IPS-18c (cell line): Measurements from ENCODE around the gene RIT2.
"Not testable (repeated sequence)": the region's sequence is repeated elsewhere in the genome, so short reads cannot be mapped to it uniquely, and the experiment has no call there.

ENCODE experiments used
- H3K4me3 ChIP-seq: 2 replicates; pipeline ENCODE4 v1.7.0; 2013; ENCODE audit warnings: low read depth, mild to moderate bottlenecking, low read length, moderate library complexity; ENCODE audit not compliant: insufficient read depth
- H3K9me3 ChIP-seq: one replicate; pipeline ENCODE4 v1.6.1; 2013; ENCODE audit warnings: mild to moderate bottlenecking, low read length, moderate library complexity; ENCODE audit not compliant: control insufficient read depth, insufficient read depth

The RIT2 gene

DNA sequence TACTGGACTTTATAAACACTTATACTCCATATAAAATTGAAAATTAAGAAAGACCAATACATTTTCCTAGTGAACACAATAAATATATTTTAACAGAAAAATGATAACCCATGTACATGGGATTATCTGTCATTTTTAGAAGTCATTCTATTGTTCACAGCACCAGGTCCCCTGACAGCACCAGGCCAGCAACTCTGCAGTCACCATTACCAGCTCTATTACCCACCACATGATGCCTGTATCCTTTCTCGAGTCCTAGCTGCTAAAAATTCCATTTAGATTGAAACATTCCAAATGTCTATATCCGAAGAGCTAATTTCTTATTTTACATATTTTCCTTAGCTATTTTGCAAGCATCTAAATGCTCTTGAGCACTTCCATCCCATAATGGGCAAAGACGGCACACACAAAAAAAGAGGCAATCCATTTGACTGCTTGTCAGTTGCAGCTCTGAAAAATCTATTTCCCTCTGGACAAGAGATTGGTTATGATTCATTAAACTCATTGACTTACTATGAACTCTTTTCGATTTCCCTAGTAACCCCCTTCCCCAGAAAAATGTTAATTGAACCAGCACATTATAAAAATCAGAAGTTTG, 336.9 kb downstream of the RIT2 start:
- Histone ChIP-seq H3K4me3 (no peak overlapping the region), H3K9me3 (no peaks in the 10 kb centered on the region)

- H3K4me3 ChIP-seq, result no peak overlapping the region
- no peaks in the 10 kb centered on the region for H3K9me3 ChIP-seq
Measured at GRCh38 chr18:42778024-42778423, 337.5 kb downstream of the RIT2 start.

DNA sequence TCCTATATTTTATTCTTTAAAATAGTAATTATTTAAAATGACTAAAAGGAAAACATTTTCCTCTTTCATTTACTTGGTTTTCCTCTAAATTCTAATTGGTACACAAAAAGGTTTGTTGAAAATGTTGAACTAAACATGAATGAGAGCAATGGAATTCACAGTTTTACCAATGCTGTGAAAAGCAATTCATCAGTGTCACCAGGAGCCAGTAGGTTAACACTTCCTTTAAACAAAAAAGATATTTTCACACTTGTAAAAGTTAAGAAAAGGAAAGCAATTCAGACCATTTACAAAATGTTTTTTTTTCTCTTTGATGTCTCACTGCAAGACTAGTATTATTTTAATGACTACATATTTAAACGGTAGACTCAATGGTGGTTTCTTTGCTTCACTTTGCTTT, 341.6 kb downstream of the RIT2 start:
- Histone ChIP-seq H3K4me3 (no peak overlapping the region), H3K9me3 (no peaks in the 10 kb centered on the region)

GRCh38 chr18:42771936-42772335, 343.5 kb downstream of the RIT2 start:
- peaks cover 3% of the 10 kb centered on the region for H3K9me3 ChIP-seq
- H3K4me3 ChIP-seq, result no peak overlapping the region

DNA sequence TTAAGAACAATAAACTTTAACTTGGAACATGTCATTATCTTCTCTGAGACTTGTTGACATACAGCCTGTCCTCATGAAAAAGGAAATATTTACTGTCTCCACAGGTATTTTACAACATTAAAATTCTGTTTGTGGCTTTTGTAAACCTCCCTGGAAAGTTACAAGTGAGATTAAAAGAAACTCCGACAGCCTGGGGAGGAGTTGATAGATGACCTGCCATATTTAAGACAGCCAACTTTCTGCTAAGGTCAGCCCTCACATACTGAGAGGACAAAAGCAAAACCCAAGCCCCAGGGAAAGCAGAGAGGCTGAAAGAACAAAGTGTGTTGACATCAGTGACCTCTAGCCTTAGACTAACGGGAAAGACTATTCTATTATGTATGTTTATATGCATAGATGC, 350.2 kb downstream of the RIT2 start:
- Histone ChIP-seq H3K9me3 (peaks cover 8% of the 10 kb centered on the region), H3K4me3 (no peak overlapping the region)

GRCh38 chr18:42760290-42760689, 355.2 kb downstream of the RIT2 start:
- Histone ChIP-seq H3K4me3 (no peak overlapping the region), H3K9me3 (no peaks in the 10 kb centered on the region)

DNA sequence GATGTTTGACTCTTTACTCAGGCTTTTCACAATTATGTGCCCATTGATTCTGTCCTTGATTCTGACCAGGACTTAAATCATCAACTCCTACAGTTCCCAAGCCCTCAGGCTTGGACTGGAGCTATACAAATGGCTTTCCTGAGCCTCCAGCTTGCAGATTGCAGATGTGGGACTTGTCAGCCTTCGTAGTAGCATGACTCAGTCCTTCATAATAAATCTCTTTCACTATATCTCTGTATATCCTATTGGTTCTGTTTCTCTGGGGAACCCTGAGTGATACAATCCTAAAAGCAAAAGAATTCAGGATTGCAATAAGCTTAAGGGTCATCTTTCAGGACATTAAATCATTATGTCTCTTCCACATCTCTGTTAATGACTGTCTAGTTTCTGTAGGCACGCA, 356.6 kb downstream of the RIT2 start:
- H3K9me3 ChIP-seq, result no peaks in the 10 kb centered on the region
- H3K4me3 ChIP-seq, result no peak overlapping the region

GRCh38 chr18:42756214-42756613, 359.3 kb downstream of the RIT2 start:
- Histone ChIP-seq H3K4me3 (no peak overlapping the region), H3K9me3 (no peaks in the 10 kb centered on the region)

- Histone ChIP-seq H3K4me3 (no peak overlapping the region), H3K9me3 (no peaks in the 10 kb centered on the region)
Measured at GRCh38 chr18:42752916-42753315, 362.6 kb downstream of the RIT2 start.

DNA sequence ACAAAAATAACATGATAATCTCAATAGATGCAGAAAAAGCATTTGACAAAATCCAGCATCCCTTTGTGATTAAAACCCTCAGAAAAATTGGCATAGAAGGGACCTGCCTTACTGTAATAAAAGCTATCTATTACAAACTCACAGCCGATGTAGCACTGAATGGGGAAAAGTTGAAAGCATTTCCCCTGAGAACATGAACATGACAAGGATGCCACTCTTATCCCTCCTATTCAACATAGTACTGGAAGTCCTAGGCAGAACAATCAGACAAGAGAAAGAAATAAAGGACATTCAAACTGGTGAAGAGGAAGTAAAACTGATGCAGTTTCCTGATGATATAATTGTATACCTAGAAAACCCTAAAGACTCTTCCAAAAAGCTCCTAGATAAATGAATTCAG, 368.7 kb downstream of the RIT2 start:
- Histone ChIP-seq H3K4me3 (no peak overlapping the region), H3K9me3 (no peaks in the 10 kb centered on the region)

- Histone ChIP-seq H3K4me3 (no peak overlapping the region), H3K9me3 (no peaks in the 10 kb centered on the region)
Measured at GRCh38 chr18:42745931-42746330, 369.6 kb downstream of the RIT2 start.

GRCh38 chr18:42745171-42745570, 370.3 kb downstream of the RIT2 start:
- Histone ChIP-seq H3K9me3 (no peaks in the 10 kb centered on the region), H3K4me3 (no peak overlapping the region)

DNA sequence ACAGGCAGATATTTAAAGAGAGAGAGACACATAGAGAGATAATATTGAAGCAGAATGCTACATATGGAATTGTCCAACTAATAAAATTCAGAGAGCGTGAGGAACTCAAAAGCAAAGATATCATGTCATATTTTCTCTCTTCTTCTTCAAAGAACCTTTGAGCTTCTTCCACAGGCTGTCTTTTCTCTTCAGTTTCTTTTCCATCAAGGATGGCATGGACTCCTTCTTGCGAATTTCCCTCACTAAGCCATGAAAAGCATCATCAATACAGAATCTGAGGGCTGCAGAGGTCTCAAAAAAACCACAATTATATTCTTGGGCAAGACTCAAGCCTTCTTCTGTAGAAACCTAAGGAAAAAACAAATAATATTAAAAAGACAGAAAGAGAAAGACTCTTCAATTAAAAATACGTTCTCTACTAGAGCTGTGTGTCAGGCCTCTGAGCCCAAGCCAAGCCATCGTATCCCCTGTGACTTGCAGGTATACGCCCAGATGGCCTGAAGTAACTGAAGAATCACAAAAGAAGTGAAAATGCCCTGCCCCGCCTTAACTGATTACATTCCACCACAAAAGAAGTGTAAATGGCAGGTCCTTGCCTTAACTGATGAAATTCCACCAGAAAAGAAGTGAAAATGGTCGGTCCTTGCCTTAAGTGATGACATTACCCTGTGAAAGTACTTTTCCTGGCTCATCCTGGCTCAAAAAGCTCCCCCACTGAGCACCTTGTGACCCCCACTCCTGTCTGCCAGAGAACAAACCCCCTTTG, 371.9 kb downstream of the RIT2 start:
- H3K9me3 ChIP-seq, result no peaks in the 10 kb centered on the region
- H3K4me3 ChIP-seq, result no peak overlapping the region

- Histone ChIP-seq H3K4me3 (no peak overlapping the region), H3K9me3 (no peaks in the 10 kb centered on the region)
Measured at GRCh38 chr18:42742969-42743368, 372.5 kb downstream of the RIT2 start.

DNA sequence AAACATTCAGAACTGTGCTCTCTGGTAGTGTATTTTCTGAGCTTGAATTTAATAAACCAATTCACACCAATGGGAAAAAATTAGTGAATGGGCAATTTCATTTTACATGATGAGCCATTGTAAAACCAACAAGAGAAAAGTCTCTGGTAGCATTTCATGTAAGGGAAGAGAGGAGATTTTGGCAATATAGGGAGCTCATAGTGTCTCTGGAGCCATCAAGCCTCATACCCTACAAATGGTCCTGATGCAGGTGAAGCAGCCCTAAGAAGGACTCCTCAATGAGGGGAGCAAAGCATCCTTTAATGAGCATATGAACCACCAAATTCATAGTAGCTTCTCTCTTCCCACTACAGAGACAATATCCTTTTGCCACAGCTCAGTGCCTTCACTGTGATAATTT, 373.0 kb downstream of the RIT2 start:
- peak overlapping the region; percentile 2; the same call in 1 of the 2 replicates for H3K4me3 ChIP-seq
- no peaks in the 10 kb centered on the region for H3K9me3 ChIP-seq

GRCh38 chr18:42741805-42742347, 373.6 kb downstream of the RIT2 start:
- H3K4me3 ChIP-seq, H3K9me3 ChIP-seq: not testable (repeated sequence)

DNA sequence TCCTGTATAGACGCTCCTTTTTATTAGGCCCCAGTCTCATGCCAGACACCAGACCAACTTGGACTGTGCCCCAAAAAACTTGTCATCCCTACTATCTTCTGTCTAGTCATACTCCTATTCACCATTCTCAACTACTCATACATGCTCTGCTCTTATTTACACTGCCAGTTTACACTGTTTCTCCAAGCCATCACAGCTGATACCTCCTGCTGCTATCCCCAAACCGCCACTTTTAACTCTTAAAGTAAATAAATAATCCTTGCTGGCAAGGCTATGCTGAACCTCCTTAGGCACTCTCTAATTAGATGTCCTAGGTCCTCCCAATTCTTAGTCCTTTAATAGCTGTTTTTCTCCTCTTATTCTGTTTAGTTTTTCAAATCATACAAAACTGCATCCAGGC, 374.2 kb downstream of the RIT2 start:
- H3K9me3 ChIP-seq, H3K4me3 ChIP-seq: not testable (repeated sequence)

- no peaks in the 10 kb centered on the region for H3K9me3 ChIP-seq
- no peak overlapping the region for H3K4me3 ChIP-seq
Measured at GRCh38 chr18:42736074-42736473, 379.4 kb downstream of the RIT2 start.
